PC-9 (cell line): ENCODE results near the gene VPS37B. TPM values are rescaled to one million over a fixed set of nuclear protein-coding genes. Genes with fewer than 3 reads are reported as not detected.
"Not testable (repeated sequence)": the region's sequence is repeated elsewhere in the genome, so short reads cannot be mapped to it uniquely, and the experiment has no call there.

Source experiments
- BruUV-seq: library from RNA; stranded (reverse); fragments of 400-500 nt; replicated peaks from 2 replicates; lab custom pipeline; 2021; lab: Mats Ljungman, UMichigan
- CTCF ChIA-PET: fragments of 300-600 bp; sonication (Branson Sonifier 250); formaldehyde crosslinking; loops from one replicate; lab custom pipeline; 2022; ENCODE audit warnings: antibody characterized with exemption; lab: Charles Lee
- POLR2A ChIA-PET: fragments of 300-600 bp; sonication (Branson Sonifier 250); formaldehyde crosslinking; loops from one replicate; lab custom pipeline; 2022; ENCODE audit warnings: antibody characterized with exemption; ENCODE audit not compliant: unreplicated experiment; lab: Charles Lee
- DNase-seq, 2 experiments: peaks; one replicate each; pipeline versions ENCODE4 v3.0.0 to v3.0.0-alpha.2; 2015 to 2022; ENCODE audit warnings: mixed read lengths in 1 of 2
- H2AFZ ChIP-seq: fragments of 200-600 bp; sonication (generic); 2 replicates; pipeline ENCODE4 v1.8.1; 2017; ENCODE audit warnings: antibody characterized with exemption
- H3F3A ChIP-seq: fragments of 200-600 bp; sonication (generic); 2 replicates; pipeline ENCODE4 v1.8.1; 2017; ENCODE audit warnings: antibody characterized with exemption, mild to moderate bottlenecking, low read depth; ENCODE audit not compliant: insufficient read depth
- H3K27ac ChIP-seq: fragments of 200-600 bp; sonication (generic); 2 replicates; pipeline ENCODE4 v1.6.1; 2016; ENCODE audit warnings: mixed run types
- H3K27me3 ChIP-seq: fragments of 200-600 bp; sonication (generic); 2 replicates; pipeline ENCODE4 v1.6.1; 2016; ENCODE audit warnings: low read depth, mixed run types; ENCODE audit not compliant: insufficient read depth
- H3K36me3 ChIP-seq: fragments of 200-600 bp; sonication (generic); 2 replicates; pipeline ENCODE4 v1.6.1; 2016; ENCODE audit warnings: low read depth, mixed run types
- H3K4me1 ChIP-seq: fragments of 200-600 bp; sonication (generic); replicated peaks from 2 replicates; pipeline ENCODE4 v1.6.1; 2016; ENCODE audit warnings: mixed run types; ENCODE audit not compliant: insufficient read depth
- H3K4me2 ChIP-seq: fragments of 200-600 bp; sonication (generic); 2 replicates; pipeline ENCODE4 v1.6.1; 2017; ENCODE audit warnings: mixed run types
- H3K4me3 ChIP-seq: fragments of 200-600 bp; sonication (generic); 2 replicates; pipeline ENCODE4 v1.6.1; 2016; ENCODE audit warnings: mixed run types
- H3K79me2 ChIP-seq: fragments of 200-600 bp; sonication (generic); 2 replicates; pipeline ENCODE4 v1.6.1; 2017; ENCODE audit warnings: low read depth, mixed run types
- H3K9me2 ChIP-seq: fragments of 200-600 bp; sonication (generic); 2 replicates; pipeline ENCODE4 v1.8.1; 2017; ENCODE audit warnings: mild to moderate bottlenecking; ENCODE audit not compliant: insufficient read depth
- H3K9me3 ChIP-seq: fragments of 200-600 bp; sonication (generic); 2 replicates; pipeline ENCODE4 v1.8.1; 2016; ENCODE audit warnings: low read depth; ENCODE audit not compliant: insufficient read depth
- H4K20me1 ChIP-seq: fragments of 200-600 bp; sonication (generic); 2 replicates; pipeline ENCODE4 v1.8.1; 2017; ENCODE audit not compliant: insufficient read depth
- CTCF ChIP-seq: fragments of 200-600 bp; sonication (generic); conservative IDR thresholded peaks from 2 replicates; pipeline ENCODE4 v1.6.1; 2017; ENCODE audit warnings: mixed run types, antibody characterized with exemption, mild to moderate bottlenecking, moderate library complexity
- EZH2 ChIP-seq: fragments of 200-600 bp; sonication (generic); IDR thresholded peaks from 2 replicates; pipeline ENCODE4 v1.8.0; 2017; ENCODE audit warnings: antibody characterized with exemption, low read depth
- intact Hi-C: fragments of 100-400 bp; cut with micrococcal nuclease; formaldehyde crosslinking; loops from one replicate; pipeline ENCODE4 v1.10.0; 2022; ENCODE audit not compliant: unreplicated experiment
- total RNA-seq: library from RNA; stranded (reverse); gene quantifications from 2 replicates; pipeline ENCODE4 v1.2.3, GENCODE V29; 2021

VPS37B gene
- total RNA-seq, 1 experiment from 2014 or later, result 51.4 TPM

GRCh38 chr12:122943196-122943595 lies 47.3 kb upstream of the VPS37B start:
- Histone ChIP-seq H3K4me2 (no peak overlapping the region), H3K79me2 (no peaks in the 10 kb centered on the region), H3K4me1 (peaks cover 60% of the 10 kb centered on the region), H3K9me3 (no peaks in the 10 kb centered on the region), H4K20me1 (no peaks in the 10 kb centered on the region), H2AFZ (no peak overlapping the region), H3K27me3 (no peaks in the 10 kb centered on the region), H3F3A (peaks cover 23% of the 10 kb centered on the region; the same call in 1 of the 2 replicates), H3K9me2 (no peaks in the 10 kb centered on the region), H3K27ac (no peak overlapping the region), H3K36me3 (no peaks in the 10 kb centered on the region), H3K4me3 (no peak overlapping the region)
- ChIA-PET CTCF (no interaction called here), POLR2A (no interaction called here)
- no peak for TF ChIP-seq CTCF
- no peak for TF ChIP-seq EZH2
- no TSS peak for BruUV-seq
- intact Hi-C loops, result no loop called here
- no peak for DNase-seq

GRCh38 chr12:122942637-122943036 lies 46.7 kb upstream of the VPS37B start:
- Histone ChIP-seq H3K4me3 (no peak overlapping the region), H2AFZ (no peak overlapping the region), H3K9me3 (no peaks in the 10 kb centered on the region), H3K27me3 (no peaks in the 10 kb centered on the region), H3K9me2 (no peaks in the 10 kb centered on the region), H3K4me1 (peaks cover 57% of the 10 kb centered on the region), H3K79me2 (no peaks in the 10 kb centered on the region), H3F3A (peaks cover 23% of the 10 kb centered on the region; the same call in 1 of the 2 replicates), H3K4me2 (0 out of 2 replicates have a peak overlapping the region, but pooled peaks have one; percentile 3), H4K20me1 (no peaks in the 10 kb centered on the region), H3K27ac (no peak overlapping the region), H3K36me3 (no peaks in the 10 kb centered on the region)
- intact Hi-C loops, result no loop called here
- ChIA-PET CTCF (interaction anchor here (0.6 kb wide), 2 partner anchors 44 to 295 kb away, joined by 3 read pairs; no protein-coding TSS in a partner anchor), POLR2A (interaction anchor here (0.6 kb wide), 2 partner anchors 415 to 984 kb away, joined by 4 to 19 read pairs; no protein-coding TSS in a partner anchor)
- no peak for TF ChIP-seq EZH2
- TF ChIP-seq CTCF, result no peak
- BruUV-seq, result no TSS peak
- peak; percentile 45 to 77 for DNase-seq

- H3K9me3 ChIP-seq, H3K36me3 ChIP-seq, intact Hi-C loops, CTCF ChIA-PET, H2AFZ ChIP-seq, BruUV-seq, H3K4me3 ChIP-seq, H3K4me2 ChIP-seq, H3K9me2 ChIP-seq, H4K20me1 ChIP-seq, POLR2A ChIA-PET, H3K27me3 ChIP-seq, H3K79me2 ChIP-seq: not testable (repeated sequence)
- 0 out of 2 replicates have a peak overlapping the region, but pooled peaks have one; percentile 32 for H3K27ac ChIP-seq
- peak in 1 of 2 experiments; percentile 44 for DNase-seq
- H3F3A ChIP-seq, result peaks cover 20% of the 10 kb centered on the region; the same call in 1 of the 2 replicates
- H3K4me1 ChIP-seq, result peaks cover 44% of the 10 kb centered on the region
Measured at GRCh38 chr12:122941351-122941750, 45.4 kb upstream of the VPS37B start.
